K562 (cell line): ENCODE measurements around the gene DEFB124. TPM values are rescaled to one million over a fixed set of nuclear protein-coding genes. Genes with fewer than 3 reads are reported as not detected.
A peak's percentile ranks its signal among the peaks of the same experiment; 100 is the strongest.

ENCODE experiments used
- ATAC-seq: fragments of 200-7000 bp; cut with Tn5 transposase; 3 replicates; pipeline ENCODE4 v1.9.1; 2020; ENCODE audit warnings: moderate library complexity
- BruUV-seq: library from RNA; stranded (reverse); fragments of 400-500 nt; replicated peaks from 2 replicates; lab custom pipeline; 2021; lab: Mats Ljungman, UMichigan
- CTCF ChIA-PET: fragments of 300-600 bp; formaldehyde crosslinking; extraction: SDS; loops from one replicate; lab custom pipeline; 2021; ENCODE audit warnings: low intra/inter-chr PET ratio; lab: Yijun Ruan, JAX
- POLR2A ChIA-PET: fragments of 300-600, 350-650 bp; sonication (Branson Sonifier 250); formaldehyde crosslinking; extraction: SDS; loops from one replicate; lab custom pipeline; 2021; ENCODE audit warnings: antibody characterized with exemption, inconsistent platforms; lab: Yijun Ruan, JAX
- DNase-seq, 4 experiments: peaks; one replicate each; pipeline versions ENCODE4 v3.0.0 to v3.0.0-alpha.2; 2011 to 2018; ENCODE audit warnings: low spot score in 3 of 4, mixed read lengths in 3 of 4; ENCODE audit errors: extremely low read depth in 1 of 4
- FAIRE-seq: peaks from 2 replicates; lab custom pipeline; 2011; peaks lifted over from hg19 to GRCh38; lab: Jason Lieb, UNC
- H2AFZ ChIP-seq: 2 replicates; pipeline ENCODE4 v1.6.0; 2011; ENCODE audit warnings: low read depth, low read length, control low read depth, inconsistent platforms
- H3K27ac ChIP-seq: fragments of 200-600 bp; 3 replicates; pipeline ENCODE4 v1.8.0; 2011; ENCODE audit warnings: low read depth, mild to moderate bottlenecking, control low read depth, inconsistent platforms, low read length, moderate library complexity, mixed read lengths; ENCODE audit errors: extremely low read depth
- H3K27me3 ChIP-seq, 2 experiments: fragments of 300-600 bp in 1 of 2; 2 replicates in 1 of 2; 3 replicates in 1 of 2; pipeline versions ENCODE4 v1.6.0 to v1.8.0; 2011; ENCODE audit warnings: inconsistent platforms in 2 of 2, low read length in 2 of 2, mild to moderate bottlenecking in 1 of 2, mixed read lengths in 1 of 2, moderate library complexity in 1 of 2; ENCODE audit not compliant: control insufficient read depth in 2 of 2, insufficient read depth in 2 of 2
- H3K36me3 ChIP-seq: fragments of 300-600 bp; 3 replicates; pipeline ENCODE4 v1.8.0; 2011; ENCODE audit warnings: mild to moderate bottlenecking, low read length, inconsistent platforms; ENCODE audit not compliant: control insufficient read depth, insufficient read depth
- H3K4me1 ChIP-seq, 2 experiments: fragments of 200-600 bp in 1 of 2; replicated peaks in 1 of 2; 2 replicates in 1 of 2; 3 replicates in 1 of 2; pipeline versions ENCODE4 v1.5.1 to v1.8.0; 2011; ENCODE audit warnings: inconsistent platforms in 2 of 2, low read length in 2 of 2, mild to moderate bottlenecking in 1 of 2, mixed read lengths in 1 of 2, moderate library complexity in 1 of 2; ENCODE audit not compliant: control insufficient read depth in 2 of 2, insufficient read depth in 2 of 2
- H3K4me2 ChIP-seq: 2 replicates; pipeline ENCODE4 v1.6.1; 2011; ENCODE audit warnings: low read length, control low read depth, inconsistent platforms, mixed read lengths; ENCODE audit not compliant: insufficient read depth
- H3K4me3 ChIP-seq: fragments of 200-600 bp; sonication (generic), shearing (Covaris generic); 2 replicates; pipeline ENCODE4 v1.5.1; 2016; ENCODE audit warnings: control low read depth, inconsistent platforms
- H3K79me2 ChIP-seq: fragments of 200-600 bp; 3 replicates; pipeline ENCODE4 v1.8.0; 2011; ENCODE audit warnings: low read length, inconsistent platforms; ENCODE audit not compliant: control insufficient read depth, insufficient read depth
- H3K9ac ChIP-seq, 2 experiments: 2 replicates each; pipeline versions ENCODE4 v1.6.0 to v1.6.1; 2011; ENCODE audit warnings: low read depth in 2 of 2, low read length in 2 of 2, control low read depth in 1 of 2, inconsistent platforms in 1 of 2, mild to moderate bottlenecking in 1 of 2, mixed read lengths in 1 of 2; ENCODE audit not compliant: insufficient read depth in 1 of 2
- H3K9me1 ChIP-seq: one replicate; pipeline ENCODE4 v1.6.0; 2011; ENCODE audit warnings: inconsistent platforms, mild to moderate bottlenecking, low read length, moderate library complexity; ENCODE audit not compliant: control insufficient read depth, insufficient read depth
- H3K9me3 ChIP-seq: replicated peaks from 2 replicates; pipeline ENCODE4 v1.5.1; 2011; ENCODE audit warnings: low read depth, low read length, inconsistent platforms; ENCODE audit not compliant: control insufficient read depth, insufficient read depth
- H4K20me1 ChIP-seq: replicated peaks from 2 replicates; pipeline ENCODE4 v1.6.1; 2011; ENCODE audit warnings: low read length, inconsistent platforms, mixed read lengths; ENCODE audit not compliant: control insufficient read depth, insufficient read depth
- ARID1B ChIP-seq: fragments of 450-650 bp; IDR thresholded peaks from 2 replicates; pipeline ENCODE4 v1.6.1; 2016; ENCODE audit warnings: antibody characterized with exemption, mild to moderate bottlenecking, inconsistent platforms
- CBX3 ChIP-seq, 2 experiments: IDR thresholded peaks; 1 replicate in 1 of 2; 2 replicates in 1 of 2; pipeline ENCODE4 v1.6.1; 2012; ENCODE audit warnings: inconsistent platforms in 2 of 2, low read length in 2 of 2, borderline replicate concordance in 1 of 2, control low read depth in 1 of 2
- ETV1 ChIP-seq: fragments of 450-650 bp; conservative IDR thresholded peaks from 2 replicates; pipeline ENCODE4 v1.6.1; 2016; ENCODE audit warnings: missing genetic modification characterization, control low read depth, low read depth, missing compliant biosample characterization
- GABPA ChIP-seq: fragments of 200-800 bp; sonication (Bioruptor generic); conservative IDR thresholded peaks from 2 replicates; pipeline ENCODE4 v1.6.1; 2016; ENCODE audit warnings: low read depth, missing genetic modification characterization, missing compliant biosample characterization
- HMGN3 ChIP-seq: IDR thresholded peaks from 2 replicates; pipeline ENCODE4 v1.6.1; 2011; ENCODE audit warnings: borderline replicate concordance, low read depth, mild to moderate bottlenecking, mixed read lengths, low read length; ENCODE audit not compliant: insufficient read length; ENCODE audit errors: extremely low read depth
- POLR2G ChIP-seq: fragments of 200-400 bp; formaldehyde crosslinking; IDR thresholded peaks from 2 replicates; pipeline ENCODE4 v1.6.1; 2017; ENCODE audit warnings: low read depth, mild to moderate bottlenecking, antibody characterized with exemption, low read length, moderate library complexity
- ZFP36 ChIP-seq: fragments of 150-350 bp; IDR thresholded peaks from 2 replicates; pipeline ENCODE4 v1.6.1; 2018; ENCODE audit warnings: low read length, low read depth; ENCODE audit not compliant: partially characterized antibody
- ZKSCAN1 ChIP-seq: fragments of 150-350 bp; IDR thresholded peaks from 2 replicates; pipeline ENCODE4 v1.6.1; 2016; ENCODE audit warnings: low read depth, low read length
- WGBS: fragments of 100-300 bp; shearing (Covaris generic); methylation state at CpG from one replicate; pipeline ENCODE4 v1.1.6; 2016; ENCODE audit warnings: low coverage, mixed read lengths; ENCODE audit not compliant: insufficient coverage; ENCODE audit errors: missing lambda C conversion rate; 5-methylcytosine and 5-hydroxymethylcytosine counted together
- in situ Hi-C: fragments of 300-500 bp; cut with MboI; formaldehyde crosslinking; loops from 4 replicates; pipeline ENCODE4 v1.15.0; 2018; ENCODE audit warnings: inconsistent platforms, mixed read lengths
- intact Hi-C: fragments of 100-400 bp; cut with micrococcal nuclease; formaldehyde crosslinking; loops from 2 replicates; pipeline ENCODE4 v1.14.2; 2022
- polyA plus RNA-seq, 8 experiments: library from polyadenylated mRNA; depleted of rRNA in 4 of 8; stranded (reverse) in 5 of 8; unstranded in 3 of 8; fragments of >200 nt; fragmentation: Nextera tagmentation in 2 of 8; fragmentation: Illumina TruSeq in 1 of 8; extraction: Ambion mirVana in 2 of 8; extraction: Trizol in 1 of 8; gene quantifications; 2 replicates each; pipeline versions ENCODE4 v1.2.1 to v1.2.3, GENCODE V29; 2011 to 2014; ENCODE audit warnings: inconsistent platforms in 1 of 8, missing spikeins in 1 of 8
- total RNA-seq, 7 experiments: library from RNA; depleted of rRNA in 6 of 7; stranded (reverse); fragments of >200 nt in 6 of 7; fragmentation: Illumina TruSeq in 2 of 7; extraction: Trizol in 2 of 7; gene quantifications; 2 replicates each; pipeline versions ENCODE4 v1.2.1 to v1.2.3, GENCODE V29; 2011 to 2021; ENCODE audit warnings: low replicate concordance in 1 of 7
- TF ChIP-seq, protein P1 (sequence below): sonication (generic); formaldehyde crosslinking; IDR thresholded peaks from 2 replicates; pipeline ENCODE4 v1.8.0; 2022; ENCODE audit warnings: mild to moderate bottlenecking, missing genetic modification reagents, borderline replicate concordance
- TF ChIP-seq, protein P2 (sequence below), 2 experiments: fragments of 450-650 bp in 1 of 2; sonication (generic) in 1 of 2; formaldehyde crosslinking in 1 of 2; IDR thresholded peaks in 1 of 2; conservative IDR thresholded peaks in 1 of 2; 2 replicates each; pipeline versions ENCODE4 v1.6.1 to v1.8.1; 2016 to 2023; ENCODE audit warnings: mild to moderate bottlenecking in 2 of 2, moderate library complexity in 2 of 2, inconsistent platforms in 1 of 2, missing genetic modification reagents in 1 of 2
- TF ChIP-seq, protein P3 (sequence below): fragments of 250-450 bp; sonication (Bioruptor Pico); IDR thresholded peaks from 2 replicates; pipeline ENCODE4 v1.9.0; 2021; ENCODE audit warnings: mild to moderate bottlenecking, inconsistent platforms
- TF ChIP-seq, protein P4 (sequence below): fragments of 450-650 bp; IDR thresholded peaks from 2 replicates; pipeline ENCODE4 v1.6.1; 2016; ENCODE audit warnings: low read depth, mild to moderate bottlenecking, moderate library complexity

Gene DEFB124
- total and polyA plus RNA-seq, 9 of the 15 experiments (the other 6 are each of a cell fraction or from before 2014, with no cell fraction given): not detected

DNA sequence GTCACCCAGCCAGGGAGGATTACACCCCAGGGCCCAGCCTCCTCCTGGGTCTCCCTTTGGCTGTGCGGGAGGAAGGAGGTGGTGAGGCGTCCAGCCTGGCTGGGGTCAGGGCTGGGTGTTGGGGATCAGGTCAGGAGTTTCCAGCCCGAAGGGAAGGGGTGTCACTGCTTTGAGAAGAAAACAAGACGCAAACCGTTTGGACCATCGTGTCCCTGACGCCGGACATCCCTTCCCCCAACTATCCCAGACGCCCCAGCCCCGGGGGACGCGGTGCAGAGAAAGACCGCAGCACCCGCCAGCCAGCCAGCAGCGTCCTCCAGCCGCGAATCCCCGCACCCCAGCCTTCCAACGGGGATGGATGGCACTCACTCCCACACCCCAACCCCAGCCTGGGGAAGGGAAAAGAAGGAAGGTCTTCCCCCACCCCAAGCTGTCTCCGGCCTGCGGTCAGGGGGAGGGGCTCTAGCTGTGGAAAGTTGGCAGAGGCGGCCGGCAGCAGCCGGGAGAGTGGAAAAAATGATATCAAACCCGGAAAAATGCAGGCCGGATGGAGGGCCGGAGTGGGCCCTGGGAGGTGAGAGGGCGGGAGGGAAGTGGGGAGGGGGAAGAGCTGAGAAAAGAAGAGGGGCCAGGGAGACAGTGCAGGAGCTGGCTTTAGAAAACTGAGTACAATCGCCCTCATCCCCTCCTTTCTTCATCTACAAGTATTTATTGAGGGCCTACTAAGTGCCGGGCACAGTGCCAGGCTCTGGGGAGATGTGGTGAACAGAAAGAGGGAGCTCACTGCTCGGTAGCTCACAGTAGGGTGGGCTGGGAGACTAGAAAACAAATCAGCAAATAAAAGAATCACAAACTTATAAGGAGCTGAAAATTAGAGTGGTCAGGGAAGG, 10.8 kb upstream of the DEFB124 start:
- no TSS peak for BruUV-seq
- FAIRE-seq: no peak
- H2AFZ ChIP-seq: peak overlapping the region; percentile 45; the same call in 1 of the 2 replicates
- ChIA-PET CTCF (no interaction called here), POLR2A (interaction anchor here (0.7 to 1.9 kb wide), 5 partner anchors 9 to 222 kb away, joined by 3 to 5 read pairs (median 4); partner anchors contain the start of gene DEFB124)
- peak; percentile 29 to 43 (median 36) for DNase-seq
- H3K9me1 ChIP-seq: no peaks in the 10 kb centered on the region
- H3K27me3 ChIP-seq: peaks cover 4 to 20% of the 10 kb centered on the region in 2 experiments; a peak in 4 of 5 replicates
- intact Hi-C loops (no loop called here), in situ Hi-C loops (no loop called here)
- ATAC-seq: peak; percentile 54
- 4% methylated on average over 23 of the region's 31 CpGs for WGBS
- no peaks in the 10 kb centered on the region for H4K20me1 ChIP-seq
- peak overlapping the region in 1 of 2 experiments; percentile 77; a peak in 2 of 4 replicates for H3K9ac ChIP-seq
- peaks cover 11 to 14% of the 10 kb centered on the region in 2 experiments; a peak in 3 of 5 replicates for H3K4me1 ChIP-seq
- H3K9me3 ChIP-seq: no peaks in the 10 kb centered on the region; the same call in 1 of the 2 replicates
- peak overlapping the region; percentile 27 for H3K4me2 ChIP-seq
- no peak overlapping the region for H3K27ac ChIP-seq
- H3K4me3 ChIP-seq: no peak overlapping the region
- no peaks in the 10 kb centered on the region for H3K36me3 ChIP-seq
- no peaks in the 10 kb centered on the region for H3K79me2 ChIP-seq
- no peak for TF ChIP-seq CBX3 (IDR thresholded peaks at IDR 0.05; ENCODE audit: borderline replicate concordance in 1 of 2, low read length in 2 of 2)
- TF ChIP-seq, protein P1, sequence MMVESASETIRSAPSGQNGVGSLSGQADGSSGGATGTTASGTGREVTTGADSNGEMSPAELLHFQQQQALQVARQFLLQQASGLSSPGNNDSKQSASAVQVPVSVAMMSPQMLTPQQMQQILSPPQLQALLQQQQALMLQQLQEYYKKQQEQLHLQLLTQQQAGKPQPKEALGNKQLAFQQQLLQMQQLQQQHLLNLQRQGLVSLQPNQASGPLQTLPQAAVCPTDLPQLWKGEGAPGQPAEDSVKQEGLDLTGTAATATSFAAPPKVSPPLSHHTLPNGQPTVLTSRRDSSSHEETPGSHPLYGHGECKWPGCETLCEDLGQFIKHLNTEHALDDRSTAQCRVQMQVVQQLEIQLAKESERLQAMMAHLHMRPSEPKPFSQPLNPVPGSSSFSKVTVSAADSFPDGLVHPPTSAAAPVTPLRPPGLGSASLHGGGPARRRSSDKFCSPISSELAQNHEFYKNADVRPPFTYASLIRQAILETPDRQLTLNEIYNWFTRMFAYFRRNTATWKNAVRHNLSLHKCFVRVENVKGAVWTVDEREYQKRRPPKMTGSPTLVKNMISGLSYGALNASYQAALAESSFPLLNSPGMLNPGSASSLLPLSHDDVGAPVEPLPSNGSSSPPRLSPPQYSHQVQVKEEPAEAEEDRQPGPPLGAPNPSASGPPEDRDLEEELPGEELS: no peak
- TF ChIP-seq GABPA: peak; percentile 57
- no peak for TF ChIP-seq POLR2G
- TF ChIP-seq, protein P2, sequence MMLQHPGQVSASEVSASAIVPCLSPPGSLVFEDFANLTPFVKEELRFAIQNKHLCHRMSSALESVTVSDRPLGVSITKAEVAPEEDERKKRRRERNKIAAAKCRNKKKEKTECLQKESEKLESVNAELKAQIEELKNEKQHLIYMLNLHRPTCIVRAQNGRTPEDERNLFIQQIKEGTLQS (IDR thresholded peaks at IDR 0.05): no peak
- TF ChIP-seq, protein P2 (CRISPR knock-in tag; conservative IDR thresholded peaks at IDR 0.05): no peak
- peak; percentile 35 for TF ChIP-seq HMGN3
- TF ChIP-seq, protein P3, sequence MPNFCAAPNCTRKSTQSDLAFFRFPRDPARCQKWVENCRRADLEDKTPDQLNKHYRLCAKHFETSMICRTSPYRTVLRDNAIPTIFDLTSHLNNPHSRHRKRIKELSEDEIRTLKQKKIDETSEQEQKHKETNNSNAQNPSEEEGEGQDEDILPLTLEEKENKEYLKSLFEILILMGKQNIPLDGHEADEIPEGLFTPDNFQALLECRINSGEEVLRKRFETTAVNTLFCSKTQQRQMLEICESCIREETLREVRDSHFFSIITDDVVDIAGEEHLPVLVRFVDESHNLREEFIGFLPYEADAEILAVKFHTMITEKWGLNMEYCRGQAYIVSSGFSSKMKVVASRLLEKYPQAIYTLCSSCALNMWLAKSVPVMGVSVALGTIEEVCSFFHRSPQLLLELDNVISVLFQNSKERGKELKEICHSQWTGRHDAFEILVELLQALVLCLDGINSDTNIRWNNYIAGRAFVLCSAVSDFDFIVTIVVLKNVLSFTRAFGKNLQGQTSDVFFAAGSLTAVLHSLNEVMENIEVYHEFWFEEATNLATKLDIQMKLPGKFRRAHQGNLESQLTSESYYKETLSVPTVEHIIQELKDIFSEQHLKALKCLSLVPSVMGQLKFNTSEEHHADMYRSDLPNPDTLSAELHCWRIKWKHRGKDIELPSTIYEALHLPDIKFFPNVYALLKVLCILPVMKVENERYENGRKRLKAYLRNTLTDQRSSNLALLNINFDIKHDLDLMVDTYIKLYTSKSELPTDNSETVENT (CRISPR knock-in tag): no peak
- TF ChIP-seq, protein P4, sequence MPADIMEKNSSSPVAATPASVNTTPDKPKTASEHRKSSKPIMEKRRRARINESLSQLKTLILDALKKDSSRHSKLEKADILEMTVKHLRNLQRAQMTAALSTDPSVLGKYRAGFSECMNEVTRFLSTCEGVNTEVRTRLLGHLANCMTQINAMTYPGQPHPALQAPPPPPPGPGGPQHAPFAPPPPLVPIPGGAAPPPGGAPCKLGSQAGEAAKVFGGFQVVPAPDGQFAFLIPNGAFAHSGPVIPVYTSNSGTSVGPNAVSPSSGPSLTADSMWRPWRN: no peak
- peak; percentile 94 for TF ChIP-seq ZKSCAN1
- TF ChIP-seq ARID1B: 0 out of 2 replicates have a peak, but pooled peaks have one; percentile 27
- peak; percentile 77 for TF ChIP-seq ETV1 (tag)
- TF ChIP-seq ZFP36: no peak
